AG09309 (cell line): ENCODE results near the gene DEPDC5.

Experiments used
- DNase-seq: peaks from one replicate; pipeline ENCODE4 v3.0.0-alpha.2; 2010; ENCODE audit warnings: low read depth
- H3K4me3 ChIP-seq: 2 replicates; pipeline ENCODE4 v1.5.1; 2011; ENCODE audit warnings: mild to moderate bottlenecking, low read depth, low read length, moderate library complexity; ENCODE audit not compliant: control insufficient read depth
- CTCF ChIP-seq: IDR thresholded peaks from 2 replicates; pipeline ENCODE4 v1.5.1; 2011; ENCODE audit warnings: mild to moderate bottlenecking, low read depth, low read length, inconsistent platforms; ENCODE audit not compliant: insufficient read depth, control insufficient read depth; ENCODE audit errors: missing control alignments

Gene DEPDC5

GRCh38 chr22:31728857-31729256, 25.0 kb upstream of the DEPDC5 start:
- H3K4me3 ChIP-seq, result no peak overlapping the region
- DNase-seq, result no peak
- TF ChIP-seq CTCF, result no peak

- TF ChIP-seq CTCF, result no peak
These were observed 23.5 kb upstream of the DEPDC5 start for GRCh38 chr22:31730344-31730711.

GRCh38 chr22:31732089-31732829, 21.6 kb upstream of the DEPDC5 start:
- TF ChIP-seq CTCF, result no peak
- H3K4me3 ChIP-seq, result no peak overlapping the region
- DNase-seq, result no peak

More at GRCh38 chr22:31730344-31730711, 23.5 kb upstream of the DEPDC5 start:
- no peak for DNase-seq
- no peak overlapping the region for H3K4me3 ChIP-seq

- H3K4me3 ChIP-seq, result no peak overlapping the region
- TF ChIP-seq CTCF, result no peak
- DNase-seq, result no peak
These were observed 20.2 kb upstream of the DEPDC5 start for GRCh38 chr22:31733580-31734079.

- H3K4me3 ChIP-seq, result no peak overlapping the region
- no peak for TF ChIP-seq CTCF
- DNase-seq, result no peak
These were observed 19.3 kb upstream of the DEPDC5 start for GRCh38 chr22:31734512-31734911.

GRCh38 chr22:31736458-31736857, 17.4 kb upstream of the DEPDC5 start:
- H3K4me3 ChIP-seq, result no peak overlapping the region
- no peak for DNase-seq
- TF ChIP-seq CTCF, result no peak

- TF ChIP-seq CTCF, result no peak
- H3K4me3 ChIP-seq, result no peak overlapping the region
- no peak for DNase-seq
These were observed 15.9 kb upstream of the DEPDC5 start for GRCh38 chr22:31737932-31738331.
